Osteocyte (in vitro differentiated cells): Measurements from ENCODE around the gene NOP56. TPM values are rescaled to one million over a fixed set of nuclear protein-coding genes. Genes with fewer than 3 reads are reported as not detected.

Experiments used
- DNase-seq: peaks from one replicate; pipeline ENCODE4 v3.0.0; 2021; ENCODE audit warnings: mixed read lengths; ENCODE audit not compliant: unreplicated experiment; ENCODE audit errors: extremely low spot score
- H3K27ac Mint-ChIP-seq: one replicate; pipeline ENCODE4 v1.8.0; 2021; ENCODE audit warnings: mild to moderate bottlenecking, mixed read lengths; ENCODE audit not compliant: unreplicated experiment
- H3K27me3 Mint-ChIP-seq: one replicate; pipeline ENCODE4 v1.8.0; 2021; ENCODE audit warnings: mixed read lengths; ENCODE audit not compliant: unreplicated experiment
- H3K36me3 Mint-ChIP-seq: one replicate; pipeline ENCODE4 v1.8.0; 2021; ENCODE audit warnings: mixed read lengths; ENCODE audit not compliant: unreplicated experiment
- H3K4me1 Mint-ChIP-seq: one replicate; pipeline ENCODE4 v1.8.0; 2021; ENCODE audit warnings: mixed read lengths; ENCODE audit not compliant: unreplicated experiment
- H3K4me3 Mint-ChIP-seq: one replicate; pipeline ENCODE4 v1.8.0; 2021; ENCODE audit warnings: mild to moderate bottlenecking, moderate library complexity, mixed read lengths; ENCODE audit not compliant: unreplicated experiment
- H3K9me3 Mint-ChIP-seq: one replicate; pipeline ENCODE4 v1.8.0; 2021; ENCODE audit warnings: mixed read lengths; ENCODE audit not compliant: unreplicated experiment
- CTCF ChIP-seq: fragments of 200-600 bp; sonication (generic); IDR thresholded peaks from 2 replicates; pipeline ENCODE4 v1.5.0; 2021; ENCODE audit warnings: antibody characterized with exemption, mild to moderate bottlenecking, moderate library complexity
- total RNA-seq: library from RNA; stranded (reverse); gene quantifications from 2 replicates; pipeline ENCODE4 v1.2.1, GENCODE V29; 2021

Gene NOP56
- total RNA-seq, 1 donor from 2014 or later, result 141 TPM

GRCh38 chr20:2663887-2664719 is 11.7 kb downstream of the NOP56 start, which contains the start of gene IDH3B:
Gene IDH3B, minus strand, starts transcription at chr20:2664216. Its CDS starts 28 bp downstream, at chr20:2664188.
- no peak for TF ChIP-seq CTCF
- Mint-ChIP-seq H3K4me1 (peaks cover 18% of the 10 kb centered on the region), H3K27me3 (peaks cover 14% of the 10 kb centered on the region), H3K4me3 (peak within 1 kb of the TSS; percentile 94), H3K9me3 (no peaks in the 10 kb centered on the region), H3K36me3 (peaks cover 23% of the 10 kb centered on the region), H3K27ac (peak within 1 kb of the TSS; percentile 98)
- peak; percentile 94 for DNase-seq

- Mint-ChIP-seq H3K4me1 (no peaks in the 10 kb centered on the region), H3K9me3 (no peaks in the 10 kb centered on the region), H3K27me3 (peaks cover 33% of the 10 kb centered on the region), H3K27ac (no peak overlapping the region), H3K4me3 (no peak overlapping the region), H3K36me3 (no peaks in the 10 kb centered on the region)
- no peak for DNase-seq
- no peak for TF ChIP-seq CTCF
Observed at GRCh38 chr20:2671977-2672376, 19.5 kb downstream of the NOP56 start.

GRCh38 chr20:2672446-2672845 is 20.0 kb downstream of the NOP56 start:
- H3K27ac Mint-ChIP-seq, result no peak overlapping the region
- DNase-seq, result no peak
- no peaks in the 10 kb centered on the region for H3K4me1 Mint-ChIP-seq
- no peaks in the 10 kb centered on the region for H3K9me3 Mint-ChIP-seq
- H3K36me3 Mint-ChIP-seq, result no peaks in the 10 kb centered on the region
- TF ChIP-seq CTCF, result no peak
- peaks cover 34% of the 10 kb centered on the region for H3K27me3 Mint-ChIP-seq
- no peak overlapping the region for H3K4me3 Mint-ChIP-seq

- H3K27me3 Mint-ChIP-seq, result peaks cover 33% of the 10 kb centered on the region
- no peak overlapping the region for H3K4me3 Mint-ChIP-seq
- no peaks in the 10 kb centered on the region for H3K36me3 Mint-ChIP-seq
Observed at GRCh38 chr20:2673453-2673852, 21.0 kb downstream of the NOP56 start.

More at GRCh38 chr20:2673453-2673852, 21.0 kb downstream of the NOP56 start:
- TF ChIP-seq CTCF, result no peak
- Mint-ChIP-seq H3K9me3 (no peaks in the 10 kb centered on the region), H3K4me1 (no peaks in the 10 kb centered on the region), H3K27ac (no peak overlapping the region)
- no peak for DNase-seq
